DMS114 treated with DMSO at 0.1 percent for 48 hours (cell line): ENCODE data around the gene ITLN1.

ENCODE experiments used
- DNase-seq: peaks from one replicate; lab custom pipeline; 2025; ENCODE audit not compliant: unreplicated experiment; lab: John Stamatoyannopoulos, UW

The ITLN1 gene

GRCh38 chr1:160826546-160826945 is 58.4 kb downstream of the ITLN1 start:
- DNase-seq: no peak
